Measurements from ENCODE around the gene C6orf136. TPM values are rescaled to one million over a fixed set of nuclear protein-coding genes. Genes with fewer than 3 reads are reported as not detected.
A peak's percentile ranks its signal among the peaks of the same experiment; 100 is the strongest.

Gene C6orf136
- total and polyA plus RNA-seq, 9 of the 15 experiments (the other 6 are each of a cell fraction or from before 2014, with no cell fraction given): 14.1 to 63.1 (median 18.4) TPM

- no peak for TF ChIP-seq ZNF445 (CRISPR knock-in tag; IDR thresholded peaks at IDR 0.05; ENCODE audit: low read depth)
- no peak for TF ChIP-seq CTCFL (IDR thresholded peaks at IDR 0.05; ENCODE audit: borderline replicate concordance, insufficient read depth, low read depth, low read length, poor library complexity, severe bottlenecking)
- no peak for TF ChIP-seq HDAC3 (IDR thresholded peaks at IDR 0.05; ENCODE audit: borderline replicate concordance, partially characterized antibody)
- no peak for TF ChIP-seq KDM2B (CRISPR knock-in tag; IDR thresholded peaks at IDR 0.05)
- TF ChIP-seq SMARCC2 (IDR thresholded peaks at IDR 0.05; ENCODE audit: low read depth): peak; percentile 66
- TF ChIP-seq GABPA (tag; conservative IDR thresholded peaks at IDR 0.05; ENCODE audit: low read depth): peak; percentile 96
- TF ChIP-seq CBX5 (IDR thresholded peaks at IDR 0.05; ENCODE audit: borderline replicate concordance, low read depth): 0 out of 2 replicates have a peak, but pooled peaks have one; percentile 16
- TF ChIP-seq MAFK (IDR thresholded peaks at IDR 0.05; ENCODE audit: low read length): 0 out of 2 replicates have a peak, but pooled peaks have one; percentile 13
- 0 out of 2 replicates have a peak, but pooled peaks have one; percentile 23 for TF ChIP-seq REST (IDR thresholded peaks at IDR 0.05; ENCODE audit: borderline replicate concordance)
- no peak for TF ChIP-seq REST (CRISPR knock-in tag; IDR thresholded peaks at IDR 0.05; ENCODE audit: low read depth)
- no peak for TF ChIP-seq ZBTB43 (CRISPR knock-in tag; IDR thresholded peaks at IDR 0.05)
- TF ChIP-seq ZBED1 (IDR thresholded peaks at IDR 0.05): 0 out of 2 replicates have a peak, but pooled peaks have one; percentile 37
- TF ChIP-seq ZNF263 (CRISPR knock-in tag; IDR thresholded peaks at IDR 0.05; ENCODE audit: borderline replicate concordance): peak; percentile 31; the same call in 1 of the 2 replicates
- TF ChIP-seq TSC22D4 (tag; IDR thresholded peaks at IDR 0.05): no peak
- peak; percentile 11 for TF ChIP-seq NEUROD1 (IDR thresholded peaks at IDR 0.05; ENCODE audit: borderline replicate concordance, low read depth, low read length, partially characterized antibody)
These were observed 35.5 kb downstream of the C6orf136 start (continued) for GRCh38 chr6:30682143-30683117.

Data from K562 (cell line).